ENCODE results near the gene SRSF5.

SRSF5 gene

DNA sequence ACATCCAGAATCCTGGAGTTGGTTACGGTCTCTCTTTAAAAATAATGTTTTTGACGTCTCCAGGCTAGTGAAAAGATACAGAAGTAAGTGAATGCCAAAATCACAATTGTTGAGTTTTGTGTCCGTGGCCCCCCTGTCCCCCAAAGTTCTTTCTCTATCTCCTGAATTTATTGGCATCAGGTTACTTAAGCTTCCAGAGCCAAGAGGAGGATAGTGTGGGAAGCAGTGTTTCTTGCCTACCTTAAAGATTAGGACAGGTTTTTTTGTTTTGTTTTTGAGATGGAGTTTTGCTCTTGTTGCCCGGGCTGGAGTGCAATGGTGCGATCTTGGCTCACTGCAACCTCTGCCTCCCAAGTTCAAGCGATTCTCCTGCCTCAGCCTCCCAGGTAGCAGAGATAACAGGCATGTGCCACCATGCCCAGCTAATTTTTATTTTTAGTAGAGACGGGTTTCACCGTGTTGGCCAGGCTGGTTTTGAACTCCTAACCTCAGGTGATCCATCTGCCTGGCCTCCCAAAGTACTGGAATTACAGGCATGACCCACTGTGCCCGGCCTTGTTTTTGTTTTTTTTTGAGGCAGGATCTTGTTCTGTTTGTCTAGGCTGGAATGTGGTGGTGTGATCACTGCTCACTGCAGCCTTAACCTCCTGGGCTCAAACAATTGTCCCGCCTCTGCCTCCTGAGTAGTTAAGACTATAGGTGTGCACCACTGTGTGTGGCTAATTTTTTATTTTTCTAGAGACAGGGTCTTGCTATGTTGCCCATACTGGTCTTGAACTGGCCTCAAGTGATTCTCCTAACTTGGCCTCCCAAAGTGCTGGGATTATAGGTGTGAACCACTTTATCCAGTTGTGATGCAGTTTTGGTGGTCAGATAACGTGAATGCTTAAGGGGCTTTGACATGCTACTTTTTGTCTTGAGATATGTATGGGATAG, 5.4 kb downstream of the SRSF5 start:
- no peak for DNase-seq

- no peak for DNase-seq
Observed at GRCh38 chr14:69773571-69774276, 6.8 kb downstream of the SRSF5 start.

DNA sequence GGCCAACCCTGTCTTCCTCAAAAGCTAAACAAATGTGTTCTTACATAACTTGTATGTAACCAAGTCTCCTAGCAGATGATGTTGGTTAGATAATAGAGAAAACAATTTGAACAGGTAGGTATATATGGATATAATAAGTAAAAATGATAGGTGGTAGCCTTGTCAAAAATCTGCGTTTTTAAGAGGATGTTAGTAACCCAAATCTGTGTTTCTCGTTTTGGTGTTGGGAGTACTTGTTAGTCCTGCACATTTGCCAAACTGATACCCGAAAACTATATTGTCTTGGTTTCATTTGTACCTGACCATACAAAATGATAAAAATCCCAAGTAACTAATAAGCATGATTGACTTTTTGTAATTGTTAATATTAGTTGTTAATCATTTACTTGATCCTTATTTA, 8.1 kb downstream of the SRSF5 start:
- no peak for DNase-seq

DNA sequence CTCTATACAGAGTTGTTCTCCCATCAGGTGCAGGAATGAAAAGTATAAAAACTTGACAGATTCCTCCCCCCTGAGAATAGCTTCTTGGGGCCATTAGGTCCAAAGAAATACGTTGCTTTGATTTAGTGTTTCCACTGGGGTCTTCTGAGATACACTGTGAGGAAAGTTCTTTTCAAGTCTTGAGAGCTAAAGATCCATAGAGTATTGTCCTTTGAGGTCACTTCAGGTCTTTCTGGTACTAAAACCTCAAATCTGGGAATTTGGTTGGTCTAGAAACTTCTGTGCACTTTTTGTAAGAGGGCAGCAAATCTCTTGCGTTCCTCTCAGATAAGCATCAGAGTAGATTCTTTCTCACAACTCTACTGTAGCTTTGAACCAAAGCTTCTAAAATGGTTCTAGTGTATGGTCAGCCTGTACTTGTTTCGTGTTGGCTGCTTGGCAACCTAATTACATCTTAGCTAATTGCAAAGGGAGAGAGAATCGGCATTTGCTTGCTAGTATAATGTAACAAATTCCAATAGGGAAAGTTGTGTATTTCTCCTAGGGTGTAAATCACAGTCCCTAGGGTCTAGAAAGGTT, 10.0 kb downstream of the SRSF5 start:
- no peak for DNase-seq

DNA sequence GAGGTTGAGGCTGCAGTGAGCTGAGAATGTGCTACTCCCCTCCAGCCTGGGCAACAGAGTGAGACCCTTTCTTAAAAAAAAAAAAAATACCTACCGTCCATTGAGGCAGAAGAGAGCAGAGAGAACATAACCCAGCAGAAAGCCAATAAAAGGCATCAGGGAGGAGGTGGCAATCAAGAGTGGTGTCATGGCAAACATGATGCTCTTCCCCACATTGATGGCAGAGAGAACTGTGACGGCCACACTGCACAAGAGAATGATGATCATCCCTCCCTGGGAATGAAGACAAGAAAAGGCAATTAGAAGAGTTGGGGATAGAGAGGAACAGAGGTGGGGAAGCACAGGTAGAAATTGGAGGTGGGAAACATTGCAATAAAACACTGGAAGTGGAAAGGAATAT, 12.1 kb downstream of the SRSF5 start:
- DNase-seq = no peak

DNA sequence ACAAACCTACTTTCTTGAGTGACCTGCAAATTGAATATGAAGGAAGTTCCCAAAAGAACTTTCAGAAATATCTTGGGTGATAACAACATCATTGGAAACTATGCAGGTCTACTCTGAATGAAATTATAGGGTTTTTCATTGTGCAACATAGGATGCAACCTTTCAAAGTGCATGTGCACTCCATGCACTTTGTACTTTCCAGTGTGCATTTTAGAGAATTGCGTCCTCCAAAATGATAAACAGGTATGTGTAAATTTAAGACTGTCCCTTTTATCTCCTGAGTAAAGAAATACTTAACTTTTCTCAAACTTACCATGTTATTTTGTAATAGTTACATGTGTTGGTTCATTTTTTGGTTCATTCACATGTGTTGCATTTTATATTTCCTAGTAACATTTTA, 13.2 kb downstream of the SRSF5 start:
- no peak for DNase-seq

GRCh38 chr14:69780952-69781351, 14.0 kb downstream of the SRSF5 start:
- no peak for DNase-seq

DNA sequence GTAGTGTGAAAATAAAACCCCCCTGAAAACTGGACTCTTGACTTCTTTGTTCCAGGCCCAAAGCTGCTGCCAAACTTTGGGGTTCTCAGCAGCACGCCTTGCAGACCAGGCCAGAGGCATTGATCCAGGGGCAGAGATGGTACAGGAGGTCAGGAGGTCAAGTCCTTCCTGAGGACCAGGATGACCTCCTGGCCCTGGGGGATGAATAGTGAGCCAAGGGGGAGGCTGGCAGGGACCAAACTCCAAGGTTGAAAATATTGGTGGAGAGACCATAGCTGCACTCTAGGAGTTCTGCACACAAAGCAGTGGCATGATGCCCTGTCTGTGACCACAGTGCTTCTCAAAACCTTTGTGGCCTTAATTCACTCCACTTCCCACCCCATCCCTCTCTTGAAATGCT, 18.0 kb downstream of the SRSF5 start:
- DNase-seq = no peak

GRCh38 chr14:69786603-69787002, 19.7 kb downstream of the SRSF5 start:
- no peak for DNase-seq

DNA sequence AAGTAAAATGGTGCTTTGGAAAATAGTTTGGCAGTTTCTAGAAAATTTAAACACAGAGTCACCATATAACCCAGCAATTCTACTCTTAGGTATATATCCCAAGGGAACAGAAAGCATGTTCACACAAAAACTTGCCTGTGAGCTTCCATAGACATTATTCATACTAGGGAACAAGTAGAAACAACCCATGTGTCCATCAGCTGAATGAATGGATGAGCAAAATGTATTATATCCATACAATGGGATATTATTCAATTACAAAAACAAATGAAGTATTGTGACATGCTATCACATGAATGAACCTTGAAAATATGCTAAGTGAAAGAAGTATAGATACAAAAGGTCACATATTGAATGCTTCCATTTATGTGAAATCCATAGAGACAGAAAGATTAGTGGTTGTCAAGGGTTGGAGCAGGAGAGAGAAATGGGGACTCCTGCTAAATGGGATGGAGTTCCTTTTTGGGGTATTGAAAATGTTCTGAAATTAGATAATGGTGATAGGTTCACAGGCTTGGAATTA, 22.2 kb downstream of the SRSF5 start:
- no peak for DNase-seq

DNA sequence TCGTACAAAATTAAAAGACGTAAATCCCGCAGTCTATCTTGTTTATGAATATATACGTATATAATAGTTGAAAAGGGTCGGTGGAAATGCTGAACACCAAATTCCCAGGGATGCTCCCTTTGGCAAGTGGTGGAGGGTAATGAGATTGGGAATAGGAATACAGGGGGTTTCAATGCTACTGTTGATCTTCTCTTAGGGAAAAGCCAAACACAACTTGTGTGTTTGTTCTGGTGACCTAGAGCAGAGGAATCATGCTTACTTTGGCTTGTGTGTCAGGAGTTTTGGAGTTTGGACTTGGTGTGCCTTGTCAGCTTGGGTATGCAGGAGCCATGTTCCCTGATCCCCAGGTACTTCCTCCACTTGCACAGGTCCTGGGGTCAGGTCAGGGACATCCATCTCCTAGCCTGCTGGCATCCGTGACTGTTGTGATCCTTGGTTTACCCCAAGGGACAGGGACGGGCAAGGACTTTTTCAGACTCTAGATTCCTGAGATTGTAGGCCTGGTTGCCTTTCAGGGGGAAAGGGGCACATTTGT, 26.0 kb downstream of the SRSF5 start:
- no peak for DNase-seq

GRCh38 chr14:69794791-69795190, 27.8 kb downstream of the SRSF5 start:
- no peak for DNase-seq

- DNase-seq = no peak
Observed at GRCh38 chr14:69795691-69796090, 28.7 kb downstream of the SRSF5 start.

DNA sequence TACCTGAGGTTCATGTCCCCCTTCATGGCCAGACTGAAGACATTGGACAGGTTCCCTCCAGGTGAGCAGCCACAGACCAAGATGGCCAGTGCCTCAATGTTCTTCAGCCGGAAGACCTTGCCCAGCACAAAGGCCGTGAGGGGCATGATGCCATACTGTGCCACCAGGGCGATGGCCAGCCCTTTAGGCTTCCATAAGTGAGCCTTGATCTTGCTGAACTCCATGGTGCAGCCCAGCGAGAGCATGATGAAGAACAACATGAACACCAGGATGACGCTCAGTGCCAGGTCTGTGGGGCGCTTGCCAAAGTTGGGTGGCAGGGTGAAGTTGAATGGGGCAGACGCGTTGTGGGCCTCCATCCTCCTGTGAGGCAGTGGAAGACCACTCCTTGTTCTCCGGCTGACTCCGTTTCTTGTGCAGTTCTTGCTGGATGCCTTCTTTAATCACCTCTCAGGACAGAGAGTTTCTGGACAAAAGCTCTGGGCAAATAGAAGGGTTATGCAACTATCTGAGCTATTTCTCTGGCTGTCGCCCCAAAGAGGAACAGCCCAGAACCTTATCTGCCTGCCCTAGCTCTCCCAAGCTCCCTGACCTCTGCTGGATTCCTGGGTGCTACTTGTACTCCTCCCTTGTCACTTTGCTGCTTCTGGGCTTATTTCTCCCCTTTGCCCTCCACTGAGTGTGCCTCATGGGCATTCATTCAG, 30.0 kb downstream of the SRSF5 start, which contains the start of gene SLC10A1:
TSS of gene SLC10A1 (minus strand) at position 445 of the 704 bp plus-strand sequence. CDS start at position 359, 86 bp downstream.
- DNase-seq = no peak

GRCh38 chr14:69797573-69798338, 30.8 kb downstream of the SRSF5 start:
- no peak for DNase-seq

DNA sequence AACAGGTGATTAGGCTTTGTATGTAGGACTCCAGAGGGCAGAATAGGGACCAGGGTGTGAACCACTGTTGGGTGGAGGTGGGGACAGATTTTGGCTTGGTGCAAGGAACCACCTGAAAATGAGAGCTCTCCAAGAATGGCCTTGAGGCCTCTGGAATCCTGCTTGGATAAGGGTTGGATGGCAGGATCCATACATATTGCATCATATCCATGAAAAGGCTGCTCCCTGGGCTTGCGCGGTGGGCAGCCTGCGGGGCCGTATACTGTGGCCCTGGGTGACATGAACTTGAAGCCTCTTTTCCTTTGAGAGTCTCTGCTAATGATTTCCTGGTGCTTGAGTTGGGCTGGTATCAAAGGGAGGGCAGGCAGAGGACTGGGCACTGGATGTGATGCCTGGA, 31.4 kb downstream of the SRSF5 start:
- DNase-seq = no peak

DNA sequence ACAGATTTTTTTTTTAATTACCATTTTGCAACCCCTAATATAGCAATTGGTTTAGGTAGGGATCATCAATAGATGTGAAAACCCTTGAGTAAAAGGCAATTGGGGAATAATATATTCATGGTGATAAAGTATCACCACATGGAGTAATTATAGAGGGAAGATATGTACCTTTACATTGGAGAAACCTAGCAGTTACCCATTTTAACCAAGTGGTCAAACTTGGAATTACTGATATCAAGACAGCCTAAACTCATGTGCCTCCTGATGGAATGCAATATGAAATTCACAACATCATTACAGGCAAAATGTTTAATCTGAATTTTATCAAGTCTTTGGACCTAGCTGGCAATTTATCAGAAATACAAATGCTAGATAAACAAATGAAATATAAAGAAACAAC, 36.8 kb downstream of the SRSF5 start:
- no peak for DNase-seq

DNA sequence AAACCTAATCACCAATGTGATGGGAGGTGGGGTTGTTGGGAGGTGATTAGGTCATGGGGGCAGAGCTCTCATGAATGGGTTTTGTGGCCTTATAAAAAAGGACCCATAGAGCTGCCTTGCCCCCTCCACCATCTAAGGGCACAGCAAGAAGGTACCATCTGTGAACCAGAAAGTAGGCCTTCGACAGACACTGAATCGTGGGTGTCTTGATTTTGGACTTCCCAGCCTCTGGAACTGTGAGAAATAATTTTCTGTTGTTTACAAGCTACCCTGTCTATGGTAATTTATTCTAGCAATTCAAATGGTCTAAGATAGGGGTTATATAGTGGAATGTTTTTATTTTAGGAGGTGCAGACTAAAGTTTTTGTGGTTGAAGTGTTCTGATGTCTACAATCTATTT, 38.0 kb downstream of the SRSF5 start:
- DNase-seq = no peak

GRCh38 chr14:69807192-69807591, 40.2 kb downstream of the SRSF5 start:
- no peak for DNase-seq

DNA sequence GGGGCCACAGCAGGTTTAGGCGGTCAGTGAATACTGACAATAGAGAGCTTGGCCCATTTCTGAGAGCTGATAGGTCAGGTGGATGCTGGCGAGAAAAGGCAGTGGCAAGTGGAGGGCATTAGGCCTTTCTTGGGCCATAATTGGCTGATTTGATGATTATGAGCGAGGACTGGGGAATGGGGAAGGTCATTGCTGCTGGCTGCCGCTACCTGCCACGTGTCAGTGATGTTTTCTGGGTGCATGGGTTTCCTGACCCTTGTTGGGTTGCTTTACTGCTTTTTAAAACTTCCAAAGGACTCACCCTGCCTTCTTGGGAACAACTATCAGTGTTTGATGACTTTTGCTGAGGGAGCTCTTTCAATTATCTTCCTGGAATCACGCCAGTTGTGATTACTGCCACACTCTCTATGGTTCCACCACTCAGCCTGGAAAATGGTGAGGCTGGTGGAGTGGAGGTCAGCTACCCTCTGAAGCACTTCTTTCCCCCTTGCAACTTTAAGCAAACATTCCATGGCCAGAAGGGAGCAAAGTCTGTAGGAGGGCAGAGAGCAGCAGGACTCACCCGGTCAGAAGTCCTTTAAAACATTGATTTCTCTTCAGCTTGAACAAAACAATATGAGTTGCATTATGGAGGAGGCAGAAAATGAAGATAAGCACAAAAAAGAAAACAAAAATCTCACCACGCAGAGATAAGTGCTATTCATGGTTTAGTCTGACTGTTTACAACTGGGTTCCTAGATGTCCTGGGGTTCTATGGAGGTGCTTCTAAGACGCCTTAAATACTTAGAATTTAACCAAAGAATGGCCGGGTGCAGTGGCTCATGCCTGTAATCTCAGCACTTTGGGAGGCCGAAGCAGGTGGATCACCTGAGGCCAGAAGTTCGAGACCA, 42.2 kb downstream of the SRSF5 start:
- DNase-seq = no peak

Data from SHP77 (cell line).